HG03066 (cell line): Measurements from ENCODE around the gene HOMER2.
"Not testable (repeated sequence)": the region's sequence is repeated elsewhere in the genome, so short reads cannot be mapped to it uniquely, and the experiment has no call there.

Source experiments
- ATAC-seq: cut with Tn5 transposase; IDR thresholded peaks from one replicate; pipeline ENCODE4 v1.9.1; 2021; ENCODE audit warnings: low read depth; ENCODE audit not compliant: unreplicated experiment

HOMER2 gene

DNA sequence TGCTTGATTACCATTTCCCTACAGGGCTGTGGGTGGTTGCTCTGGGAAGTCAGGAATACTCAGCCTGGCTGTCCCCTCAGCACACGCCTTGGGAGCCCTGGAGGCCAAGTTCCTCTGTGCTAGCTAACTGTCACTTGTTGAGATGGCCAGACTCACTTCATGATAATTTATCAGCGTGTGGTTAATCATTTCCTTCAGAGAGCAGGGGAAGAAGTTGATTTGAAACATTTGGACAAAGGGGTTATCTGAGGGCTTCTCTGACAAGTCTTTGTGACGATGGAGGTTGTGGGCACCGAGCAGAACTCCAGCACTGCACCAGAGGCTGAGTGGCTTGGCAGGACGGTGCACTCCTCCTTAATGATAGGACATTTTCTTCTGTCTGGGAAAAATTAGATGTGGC lies 81.2 kb downstream of the HOMER2 start:
- no peak for ATAC-seq

DNA sequence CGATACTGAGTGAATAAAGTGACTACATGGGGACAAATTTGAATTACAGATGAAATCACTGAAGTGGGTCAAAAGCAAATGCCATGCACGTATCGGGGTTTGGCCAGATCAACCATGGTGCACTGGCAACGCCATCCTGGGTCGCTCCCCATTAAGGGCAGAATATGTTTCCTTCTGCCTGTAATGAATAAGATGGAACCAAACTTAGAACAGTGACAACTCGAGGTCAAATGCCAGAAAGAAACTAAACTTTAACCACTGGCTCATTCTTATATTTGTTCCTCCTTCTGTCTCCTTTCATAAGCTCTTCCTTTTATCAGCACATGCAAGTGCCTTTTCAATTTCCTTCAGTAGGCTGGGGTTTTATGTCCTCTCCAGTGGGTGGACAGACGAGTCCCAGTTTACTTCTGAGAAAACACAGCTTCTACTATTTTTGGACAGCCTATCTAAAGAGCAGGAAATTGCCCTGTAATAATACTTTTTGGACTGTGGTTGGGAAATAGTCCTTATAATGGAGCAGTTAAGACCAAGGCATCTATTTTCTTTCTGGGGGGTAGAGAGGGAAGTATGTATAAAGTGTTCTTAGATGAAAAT lies 81.7 kb downstream of the HOMER2 start:
- ATAC-seq = no peak

DNA sequence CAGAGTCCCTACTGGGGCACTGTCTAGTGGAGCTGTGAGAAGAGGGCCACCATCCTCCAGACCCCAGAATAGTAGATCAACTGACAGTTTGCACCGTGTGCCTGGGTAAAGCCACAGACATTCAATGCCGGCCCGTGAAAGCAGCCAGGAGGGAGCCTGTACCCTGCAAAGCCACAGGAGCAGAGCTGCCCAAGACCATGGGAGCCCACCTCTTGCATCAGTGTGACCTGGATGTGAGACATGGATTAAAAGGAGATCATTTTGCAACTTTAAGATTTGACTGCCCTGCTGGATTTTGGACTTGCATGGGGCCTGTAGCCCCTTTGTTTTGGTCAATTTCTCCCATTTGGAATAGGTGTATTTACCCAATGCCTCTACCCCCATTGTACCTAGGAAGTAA lies 86.5 kb downstream of the HOMER2 start:
- ATAC-seq = not testable (repeated sequence)

DNA sequence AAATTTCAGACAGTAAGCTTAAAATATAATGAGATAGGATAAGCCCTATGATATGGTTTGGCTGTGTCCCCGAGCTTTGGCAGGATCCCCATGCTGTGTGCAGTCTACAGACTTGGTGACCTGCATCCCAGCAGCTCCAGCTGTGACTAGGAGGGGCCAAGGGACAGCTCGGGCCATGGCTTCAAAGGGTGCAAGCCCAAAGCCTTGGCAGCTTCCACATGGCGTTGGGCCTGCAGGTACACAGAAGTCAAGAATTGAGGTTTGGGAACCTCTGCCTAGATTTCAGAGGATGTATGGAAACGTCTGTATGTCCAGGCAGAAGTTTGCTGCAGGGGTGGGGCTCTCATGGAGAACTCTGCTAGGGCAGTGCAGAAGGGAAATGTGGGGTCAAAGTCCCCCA lies 86.9 kb downstream of the HOMER2 start:
- not testable (repeated sequence) for ATAC-seq

DNA sequence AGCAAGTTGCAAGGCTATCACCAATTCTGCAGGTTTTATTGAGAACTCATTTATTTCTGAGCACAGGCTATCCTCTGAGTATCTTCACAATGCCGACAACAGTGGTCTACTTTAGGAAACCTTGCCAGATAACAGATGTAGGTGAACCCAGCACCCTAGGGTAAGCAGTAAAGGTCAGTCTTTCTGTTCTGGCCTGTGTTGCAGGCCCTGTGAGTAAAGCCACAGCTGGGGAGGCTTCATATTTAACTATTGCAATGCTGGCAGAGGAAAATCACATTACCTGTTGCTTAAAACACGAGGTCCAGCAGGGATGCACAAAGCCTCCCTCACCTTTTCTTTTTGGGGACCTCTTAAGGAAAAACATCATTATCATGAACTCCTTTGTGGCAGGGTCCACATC lies 87.6 kb downstream of the HOMER2 start:
- ATAC-seq = no peak

DNA sequence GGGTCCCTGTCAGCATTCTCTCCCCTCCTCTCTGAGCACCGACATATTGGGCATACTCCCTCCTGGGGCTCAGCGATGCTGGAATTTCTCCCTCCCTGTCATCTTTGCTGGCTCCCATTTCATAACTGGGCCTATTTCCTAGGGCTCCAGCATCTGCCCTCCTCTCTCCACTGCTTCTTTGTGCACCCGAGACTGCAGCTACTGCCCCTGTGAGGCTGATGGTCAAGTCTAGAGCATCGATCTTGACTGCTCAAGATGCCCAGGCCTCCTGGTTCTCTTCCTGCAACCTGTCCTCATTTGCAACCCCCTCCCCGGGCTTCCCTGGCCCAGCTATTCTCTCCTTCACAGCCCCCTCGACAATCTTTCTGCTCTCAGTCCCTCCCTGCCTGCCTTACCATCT lies 89.6 kb downstream of the HOMER2 start:
- ATAC-seq = no peak

DNA sequence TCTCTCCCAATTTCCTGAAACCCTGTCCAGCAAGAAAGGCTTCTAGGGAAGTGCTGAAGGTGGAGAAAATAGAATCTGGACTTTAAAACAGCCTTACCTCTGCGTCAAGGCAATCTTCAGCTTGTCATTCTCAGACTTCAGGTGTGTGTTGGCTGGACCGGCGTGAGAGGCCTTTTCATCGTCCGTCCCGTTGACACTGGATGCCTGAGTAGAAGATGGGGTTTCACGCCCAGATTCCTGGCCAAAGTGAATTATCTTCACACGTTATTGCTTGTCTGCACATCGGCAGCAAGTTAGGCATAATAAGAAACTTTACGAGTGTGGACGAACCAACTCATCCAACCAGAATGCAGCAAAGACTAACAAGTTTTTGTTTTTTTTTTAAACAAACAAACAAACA lies 93.6 kb downstream of the HOMER2 start:
- no peak for ATAC-seq

DNA sequence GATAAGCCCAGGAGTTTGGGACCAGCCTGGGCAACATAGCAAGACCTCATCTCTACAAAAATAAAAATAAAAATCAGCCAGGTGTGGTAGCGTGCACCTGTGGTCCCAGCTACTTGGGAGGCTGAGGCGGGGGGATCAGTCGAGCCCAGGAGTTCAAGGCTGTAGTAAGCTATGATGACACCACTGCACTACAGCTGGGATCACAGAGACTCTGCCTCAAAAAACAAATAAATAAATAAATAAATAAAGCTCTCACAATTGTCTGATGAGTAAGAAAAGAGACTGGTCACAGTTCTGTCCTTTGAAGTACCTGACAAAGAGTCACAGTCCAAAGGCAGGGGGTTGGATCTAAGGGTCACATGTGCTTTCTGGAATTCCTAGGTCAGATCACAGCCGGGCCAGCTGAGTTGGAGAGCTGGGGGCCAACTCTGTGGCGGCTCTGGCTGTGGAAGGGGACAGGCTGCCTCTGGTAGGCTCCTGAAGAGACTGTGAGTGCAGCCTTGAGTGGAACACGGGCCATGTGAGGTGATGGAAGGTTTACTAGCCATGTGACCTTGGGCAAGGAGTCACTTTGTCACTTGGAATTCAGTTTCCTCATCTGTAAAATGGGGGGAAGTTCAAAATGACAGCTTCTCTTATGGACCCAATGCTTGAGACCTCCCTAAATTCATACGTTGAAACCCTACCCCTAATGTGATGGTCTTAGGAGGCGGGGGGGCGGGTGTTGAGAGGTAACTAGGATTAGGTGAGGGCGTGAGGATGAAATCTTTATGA lies 95.9 kb downstream of the HOMER2 start:
- no peak for ATAC-seq

DNA sequence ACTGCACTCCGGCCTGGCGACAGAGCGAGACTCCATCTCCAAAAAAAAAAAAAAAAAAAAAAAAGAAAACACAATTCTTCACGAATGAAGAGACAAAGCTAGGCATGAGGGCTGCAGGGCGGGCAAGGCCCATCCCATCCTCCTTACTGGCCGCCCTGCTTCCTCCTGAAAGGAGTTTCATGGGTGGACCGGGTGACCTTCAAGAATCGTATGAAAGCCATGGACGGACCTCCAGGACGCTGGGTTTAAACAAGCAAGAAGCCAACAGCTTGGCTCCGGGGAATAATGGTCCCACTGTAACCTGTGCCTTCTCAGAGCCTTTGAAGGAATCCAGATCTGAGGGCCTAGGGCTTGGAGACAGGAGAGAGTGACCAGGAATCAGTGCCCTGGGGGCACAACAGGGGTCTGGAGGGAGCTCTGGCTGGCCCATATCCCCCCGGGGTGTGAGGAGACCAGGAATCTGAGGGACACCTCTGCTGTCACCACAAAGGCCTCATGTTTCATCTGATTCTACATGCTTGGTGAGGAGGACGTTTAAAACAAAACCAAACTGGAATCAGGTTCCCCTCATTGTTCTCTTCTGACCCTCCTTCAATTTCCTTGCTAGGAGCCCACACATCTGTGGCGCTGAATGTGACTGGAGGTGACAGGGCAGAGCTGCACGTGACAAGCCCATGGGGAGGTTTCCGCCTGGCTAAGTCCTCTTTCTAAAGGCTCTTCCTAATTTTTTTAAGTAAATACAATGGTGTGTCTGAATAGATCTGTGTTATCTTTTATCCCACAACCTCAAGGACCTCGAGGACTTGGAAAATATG lies 97.0 kb downstream of the HOMER2 start:
- no peak for ATAC-seq

DNA sequence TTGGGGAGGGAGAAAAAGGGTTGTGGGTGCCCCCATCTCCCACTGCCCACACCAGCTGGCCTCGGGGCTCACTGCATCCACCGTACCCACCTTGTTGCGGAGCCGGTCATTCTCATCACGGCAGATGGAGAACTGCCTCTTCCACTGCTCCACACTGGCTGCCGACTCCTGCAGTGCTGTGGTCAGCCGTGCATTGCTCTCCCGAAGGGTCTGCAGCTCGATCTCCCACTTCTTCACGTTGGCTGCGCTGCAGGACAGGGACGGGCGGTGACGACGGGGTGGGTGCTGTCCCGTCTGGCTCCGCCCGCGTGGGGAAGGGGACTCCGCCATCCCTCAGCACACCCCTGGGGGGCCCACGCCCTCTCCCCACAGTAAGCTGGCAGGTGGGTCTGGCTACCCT lies 98.0 kb downstream of the HOMER2 start:
- ATAC-seq = no peak

DNA sequence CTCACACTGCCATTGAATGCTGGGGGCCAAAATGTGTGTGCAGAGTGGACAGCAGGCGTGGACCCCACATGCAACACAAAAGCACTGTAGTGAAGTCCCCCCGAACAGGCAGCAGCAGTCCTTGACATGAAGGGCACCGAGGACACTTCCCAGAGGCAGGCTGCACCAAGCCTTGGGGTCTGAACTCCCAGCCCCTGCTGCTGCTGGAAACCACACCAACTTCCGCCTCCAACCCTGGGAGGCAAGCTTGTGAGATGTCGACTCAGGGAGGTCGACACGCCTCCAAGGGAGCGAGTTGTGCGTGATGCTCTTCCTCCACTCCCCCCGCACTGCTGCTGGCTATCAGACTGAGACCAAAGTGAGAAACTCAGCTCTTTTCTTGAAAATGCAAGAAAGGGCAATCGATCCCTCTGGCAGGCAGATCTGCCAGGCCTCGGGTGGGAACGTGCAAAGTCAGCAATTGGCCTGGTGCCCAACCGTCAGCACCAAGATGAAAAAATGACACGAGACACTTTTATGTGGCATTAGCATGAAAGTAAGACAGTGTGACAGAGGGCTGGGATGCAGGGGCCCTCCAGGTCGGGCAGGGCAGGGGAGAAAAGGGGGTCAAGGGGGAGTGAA lies 99.5 kb downstream of the HOMER2 start:
- ATAC-seq = no peak

DNA sequence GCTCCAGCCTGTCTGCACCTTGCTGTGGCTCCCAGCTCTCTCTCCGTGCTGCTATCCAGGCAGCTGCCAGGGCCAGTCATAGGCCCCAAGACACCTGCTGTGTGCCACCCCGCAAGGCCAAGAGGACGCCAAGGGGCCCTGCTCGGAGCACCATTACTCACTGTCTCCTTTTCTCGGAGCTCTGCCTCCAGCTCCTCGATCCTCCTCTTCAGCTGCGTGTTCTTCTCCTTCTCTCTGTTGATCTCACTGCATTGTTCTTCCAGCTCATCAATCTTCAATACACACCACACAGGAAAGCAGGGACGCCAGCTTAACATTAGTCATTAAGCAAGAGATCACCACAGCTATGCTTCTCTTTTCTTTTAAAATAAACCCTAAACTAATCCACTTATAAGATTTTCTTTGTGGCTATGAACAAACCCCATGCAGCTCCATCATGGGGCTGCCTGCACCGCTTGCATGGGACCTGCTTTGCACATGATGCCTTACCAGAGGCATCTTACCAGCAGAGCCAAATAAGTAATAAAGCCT lies 100.5 kb downstream of the HOMER2 start:
- ATAC-seq = no peak

DNA sequence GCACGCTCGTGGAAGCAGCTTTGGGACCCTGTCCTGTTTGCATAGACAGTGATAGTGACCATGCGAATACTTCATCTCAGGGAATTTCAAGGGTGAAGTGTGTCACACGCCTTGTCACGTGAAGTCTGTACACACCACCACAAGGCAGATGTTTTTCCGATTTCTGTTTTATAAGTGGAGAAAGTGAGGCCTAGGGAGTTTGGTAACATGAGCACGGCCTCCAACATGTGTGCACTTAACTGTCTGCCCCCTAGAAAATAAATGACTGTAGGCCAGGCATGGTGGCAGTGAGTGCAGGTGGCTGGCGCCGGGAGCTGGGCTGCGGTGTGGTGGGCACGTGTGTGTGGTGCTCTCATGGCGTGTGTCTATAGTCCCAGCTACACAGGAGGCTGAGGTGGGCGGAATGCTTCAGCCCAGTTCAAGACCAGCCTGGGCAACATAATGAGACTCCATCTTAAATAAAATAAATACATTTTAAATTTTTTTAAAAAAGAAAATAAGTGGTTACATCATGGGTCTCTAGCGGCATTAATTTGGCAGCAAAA lies 101.1 kb downstream of the HOMER2 start:
- no peak for ATAC-seq

DNA sequence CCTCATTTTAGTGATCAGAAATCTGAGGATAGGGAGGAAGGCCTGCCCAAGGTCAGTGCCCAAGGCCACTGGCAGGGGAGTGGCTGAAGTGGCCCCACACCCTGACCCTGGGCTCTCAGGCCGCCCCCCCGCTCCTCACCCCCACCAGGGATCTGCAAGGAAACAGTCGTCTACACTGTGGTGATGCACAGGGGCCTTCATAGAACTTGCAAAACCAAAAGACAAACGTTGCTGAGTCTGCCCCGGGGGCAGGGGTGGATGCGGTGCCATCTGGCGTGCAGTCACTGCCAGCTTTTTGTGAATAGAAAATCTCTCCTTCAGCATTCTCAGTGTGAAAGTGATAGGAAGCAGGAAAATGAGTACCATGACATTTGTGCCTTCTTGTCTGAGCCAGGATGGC lies 101.8 kb downstream of the HOMER2 start:
- ATAC-seq = no peak

DNA sequence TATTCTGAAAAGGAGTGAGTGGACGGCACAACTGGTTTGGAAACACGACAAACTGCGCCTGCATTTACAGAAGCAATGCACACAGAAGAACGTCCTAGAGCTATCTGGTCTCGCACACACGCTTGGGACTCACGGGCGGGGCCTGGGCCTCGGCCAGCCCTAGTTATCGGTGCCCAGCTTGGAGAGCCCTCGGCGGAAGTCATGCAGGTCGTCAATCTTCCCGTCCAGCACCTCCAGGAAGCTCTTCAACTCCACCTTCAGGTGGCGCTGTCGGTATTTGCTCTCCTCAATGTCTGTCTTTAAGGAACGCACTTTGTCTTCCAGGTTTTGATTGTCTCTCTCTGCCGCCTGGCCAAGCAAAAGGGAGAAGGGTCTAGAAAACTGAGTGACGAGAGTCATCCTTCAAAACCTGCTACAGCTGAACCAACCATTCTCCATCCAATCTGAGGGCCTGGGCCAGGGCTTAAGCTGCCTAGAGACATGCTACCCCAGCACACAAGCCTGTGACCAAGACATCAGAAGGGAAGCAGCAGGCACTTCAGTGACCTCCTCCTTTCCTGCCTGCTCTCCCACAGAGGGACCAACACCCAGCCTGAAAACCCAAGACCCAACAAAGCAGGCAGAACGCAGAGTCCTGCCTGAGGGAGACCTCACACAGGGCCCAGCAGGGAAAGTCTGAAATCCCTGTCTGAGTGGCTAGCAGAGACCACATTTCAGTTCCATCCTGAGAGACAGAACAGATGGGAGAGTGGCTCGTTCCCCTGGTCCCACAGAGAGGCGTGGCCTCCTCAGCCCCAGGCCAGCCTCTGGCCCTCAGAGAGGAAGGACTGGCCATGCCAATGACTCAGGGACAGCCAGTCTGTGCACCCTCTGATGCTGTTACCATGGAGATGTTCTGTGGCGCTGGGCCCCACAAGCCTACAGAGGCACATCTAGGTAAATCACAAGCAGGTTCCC lies 102.7 kb downstream of the HOMER2 start:
- ATAC-seq = no peak

DNA sequence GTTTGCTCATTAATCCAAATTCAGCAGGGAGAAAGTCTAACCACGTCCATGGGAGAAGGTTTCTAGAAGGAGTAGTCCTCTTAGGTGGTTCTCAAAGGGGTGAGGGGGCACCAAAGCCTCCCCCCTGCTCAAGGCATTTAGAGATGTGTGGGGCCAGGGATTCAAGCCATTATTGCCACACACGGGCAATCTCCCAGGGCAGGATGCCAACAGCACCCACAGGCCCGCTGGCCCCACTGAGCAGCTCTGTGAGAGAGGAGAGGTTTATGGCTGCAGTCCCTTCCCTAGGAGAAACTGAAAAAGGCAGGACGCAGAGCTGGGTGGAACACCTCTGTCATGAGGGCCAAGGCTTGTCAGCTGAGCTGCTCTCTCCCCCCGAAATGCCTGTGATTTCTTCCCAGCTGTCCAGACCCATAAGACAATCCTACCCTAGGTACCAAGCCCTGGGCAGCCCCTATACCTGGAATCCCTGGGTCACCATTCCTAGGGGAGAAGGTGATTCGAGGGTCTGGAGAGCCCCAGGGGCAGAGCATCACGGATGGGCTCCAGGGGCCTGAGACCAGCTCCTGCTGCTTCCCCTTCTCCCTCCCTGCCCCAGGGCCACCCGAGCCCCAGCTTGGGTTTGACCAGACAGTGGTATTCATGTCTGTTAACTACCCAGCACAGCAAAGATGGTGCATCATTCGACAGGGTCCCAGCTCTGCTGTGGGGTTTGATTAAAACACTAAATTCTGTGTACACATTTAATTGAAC lies 104.1 kb downstream of the HOMER2 start:
- ATAC-seq = no peak

DNA sequence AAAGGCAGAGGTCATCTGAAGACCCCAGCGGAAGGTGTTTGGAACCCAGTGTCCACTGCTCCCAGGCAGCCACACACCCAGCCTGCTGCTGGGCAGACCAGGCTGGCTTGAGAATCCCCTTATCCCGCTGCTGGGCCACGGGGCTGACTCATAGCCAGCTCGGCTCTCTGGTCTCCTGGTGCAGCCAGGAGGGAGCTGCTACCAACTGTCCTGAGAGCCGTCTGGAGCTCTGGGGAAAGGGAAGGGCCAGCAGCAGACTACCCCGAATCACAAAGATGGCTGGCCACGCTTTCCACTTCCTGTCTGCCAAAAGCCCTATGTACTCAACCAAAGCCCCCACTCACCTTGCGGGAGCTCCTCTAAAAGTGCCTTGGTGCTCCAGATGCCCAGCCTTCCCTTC lies 104.8 kb downstream of the HOMER2 start:
- no peak for ATAC-seq

DNA sequence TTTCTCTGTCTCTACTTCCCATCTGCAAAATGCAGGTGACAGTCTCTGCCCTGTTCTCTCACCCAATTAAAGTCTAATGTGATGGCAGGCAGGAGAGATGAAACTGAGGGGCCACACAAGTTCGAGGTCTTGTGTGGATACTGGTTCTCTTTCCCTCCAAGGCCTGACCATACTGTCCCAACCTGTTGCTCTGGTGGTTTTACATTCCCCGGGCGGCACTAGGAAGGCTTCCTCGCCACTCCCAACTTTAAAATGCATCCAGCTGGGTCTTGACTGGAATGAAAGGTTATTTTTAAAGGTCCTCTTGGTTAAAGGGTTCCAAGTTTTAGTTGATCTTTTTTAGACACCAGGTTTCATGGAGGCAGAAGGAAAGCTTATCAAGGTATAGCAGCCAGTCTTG lies 105.9 kb downstream of the HOMER2 start:
- no peak for ATAC-seq

DNA sequence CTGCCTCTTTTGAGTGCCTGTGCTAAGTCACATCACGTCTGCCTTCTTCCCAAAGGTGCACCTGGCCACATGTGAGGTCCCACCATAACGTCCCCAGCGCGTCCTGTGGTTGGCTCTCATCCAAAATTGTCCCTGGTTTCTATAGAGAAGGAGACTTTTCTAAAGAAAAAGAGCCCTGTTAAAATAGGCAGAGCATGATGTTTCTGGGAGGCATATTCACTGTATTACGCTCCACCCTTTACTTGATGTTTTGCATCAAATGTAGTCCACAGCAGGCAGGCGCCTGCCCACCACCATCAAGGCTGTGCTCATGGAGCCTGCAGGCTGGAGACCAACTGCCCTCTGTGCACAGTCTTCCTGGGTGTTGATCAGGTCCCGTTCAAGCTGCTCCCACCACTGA lies 106.8 kb downstream of the HOMER2 start:
- ATAC-seq = no peak
